CD4-positive, alpha-beta T cell (primary cell): ENCODE data around the gene PIK3IP1. TPM values are rescaled to one million over a fixed set of nuclear protein-coding genes. Genes with fewer than 3 reads are reported as not detected.
A peak's percentile ranks its signal among the peaks of the same experiment; 100 is the strongest.

Source experiments
- ATAC-seq: fragments of 200-7000 bp; cut with Tn5 transposase; one replicate; pipeline ENCODE4 v1.10.0; 2022; ENCODE audit warnings: mild to moderate bottlenecking; ENCODE audit not compliant: poor library complexity
- CTCF ChIA-PET: fragments of 350-600 bp; sonication (Branson Sonifier 250); formaldehyde crosslinking; loops from one replicate; lab custom pipeline; 2021; ENCODE audit warnings: antibody characterized with exemption, inconsistent platforms; lab: Charles Lee
- POLR2A ChIA-PET: fragments of 350-600 bp; sonication (Branson Sonifier 250); formaldehyde crosslinking; loops from one replicate; lab custom pipeline; 2021; ENCODE audit warnings: antibody characterized with exemption, inconsistent platforms; lab: Charles Lee
- DNase-seq, 14 experiments: peaks; one replicate each; pipeline ENCODE4 v3.0.0-alpha.2; 2013 to 2020; ENCODE audit warnings: mixed read lengths in 2 of 14
- H3K27ac ChIP-seq, 2 donors: one replicate each; pipeline versions ENCODE4 v1.5.1 to v1.7.0; 2013; ENCODE audit warnings: low read length in 2 of 2, low read depth in 1 of 2, mild to moderate bottlenecking in 1 of 2
- H3K27me3 ChIP-seq, 2 experiments: 1 replicate in 1 of 2; 2 replicates in 1 of 2; pipeline versions ENCODE4 v1.6.1 to v1.7.0; 2013; ENCODE audit warnings: low read length in 2 of 2, control low read depth in 1 of 2, mild to moderate bottlenecking in 1 of 2, moderate library complexity in 1 of 2; ENCODE audit not compliant: insufficient read depth in 2 of 2, control insufficient read depth in 1 of 2
- H3K36me3 ChIP-seq: one replicate; pipeline ENCODE4 v1.6.1; 2013; ENCODE audit warnings: low read length, control low read depth; ENCODE audit not compliant: insufficient read depth
- H3K4me1 ChIP-seq: one replicate; pipeline ENCODE4 v1.6.1; 2013; ENCODE audit warnings: low read length, control low read depth; ENCODE audit not compliant: insufficient read depth
- H3K4me3 ChIP-seq: one replicate; pipeline ENCODE4 v1.5.1; 2013; ENCODE audit warnings: mild to moderate bottlenecking, low read length, moderate library complexity
- H3K9me3 ChIP-seq, 2 experiments: 1 replicate in 1 of 2; 2 replicates in 1 of 2; pipeline versions ENCODE4 v1.6.1 to v1.7.0; 2013; ENCODE audit warnings: low read length in 2 of 2, mild to moderate bottlenecking in 2 of 2, control low read depth in 1 of 2, moderate library complexity in 1 of 2; ENCODE audit not compliant: control insufficient read depth in 1 of 2, insufficient read depth in 1 of 2
- H3K27ac Mint-ChIP-seq: one replicate; pipeline ENCODE4 v1.8.0; 2020; ENCODE audit warnings: mixed read lengths
- H3K27me3 Mint-ChIP-seq: one replicate; pipeline ENCODE4 v1.8.0; 2021; ENCODE audit warnings: mixed read lengths
- H3K36me3 Mint-ChIP-seq: one replicate; pipeline ENCODE4 v1.8.0; 2021; ENCODE audit warnings: low read depth, mixed read lengths
- H3K4me1 Mint-ChIP-seq: one replicate; pipeline ENCODE4 v1.8.0; 2021; ENCODE audit warnings: low read depth, mixed read lengths
- H3K4me3 Mint-ChIP-seq: one replicate; pipeline ENCODE4 v1.8.0; 2020; ENCODE audit warnings: mild to moderate bottlenecking, mixed read lengths
- H3K9me3 Mint-ChIP-seq: one replicate; pipeline ENCODE4 v1.8.0; 2020; ENCODE audit warnings: mixed read lengths
- intact Hi-C, 2 experiments: fragments of 100-400 bp; cut with DNase I in 1 of 2; cut with micrococcal nuclease in 1 of 2; formaldehyde crosslinking; loops; one replicate each; pipeline versions ENCODE4 v1.15.1 to v1.9.0; 2023 to 2025; cut with DNase I, micrococcal nuclease
- total RNA-seq, 174 experiments: library from RNA in 2 of 174; stranded (reverse) in 2 of 174; gene quantifications; one replicate each; pipeline ENCODE4 v1.2.3 and lab custom pipeline; 2021 to 2026
- TF ChIP-seq, protein P1 (sequence below): fragments of 200-600 bp; IDR thresholded peaks from one replicate; pipeline ENCODE4 v1.8.0; 2022; ENCODE audit warnings: antibody characterized with exemption, mild to moderate bottlenecking

Gene PIK3IP1
- total RNA-seq, 2 experiments from 2014 or later = 1,063 to 1,072 TPM

DNA sequence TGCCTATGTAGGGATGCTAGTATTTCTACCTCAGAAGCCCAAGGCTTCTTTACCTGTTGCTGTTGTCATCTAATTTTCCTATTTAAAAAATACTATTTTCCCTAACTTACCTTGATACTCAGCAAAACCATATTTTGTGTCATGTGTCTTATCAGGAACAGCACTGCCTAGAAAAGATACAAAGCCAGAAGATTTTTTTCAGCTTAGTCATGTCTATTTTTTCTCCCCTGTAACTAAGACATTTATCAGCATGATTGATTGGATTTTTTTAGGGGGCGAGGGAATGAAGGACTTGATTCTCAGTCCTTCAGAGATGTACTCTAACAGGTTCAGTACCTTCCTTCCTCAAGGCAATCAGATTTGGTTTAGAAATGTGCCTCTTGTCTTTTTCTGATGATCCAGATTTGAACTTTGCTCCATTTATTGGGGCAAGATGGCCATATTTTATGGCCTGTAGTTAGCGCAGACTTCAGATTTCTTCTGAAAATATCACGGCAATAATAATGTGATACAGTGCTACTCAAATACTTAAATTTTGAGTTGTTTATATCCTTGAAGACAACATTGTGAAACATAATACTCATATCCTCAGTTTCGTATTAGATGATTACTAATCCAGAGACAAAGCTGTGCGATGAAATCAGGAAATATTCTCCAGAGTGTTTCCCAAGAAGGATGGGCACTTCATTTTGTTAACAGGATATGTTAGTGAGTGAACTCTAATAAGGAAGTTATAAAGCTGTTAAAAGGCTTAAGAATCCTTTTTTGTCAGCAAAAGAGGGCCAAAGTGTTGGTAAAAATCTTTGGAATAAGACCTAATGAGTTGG lies 3.8 kb upstream of the PIK3IP1 start:
- POLR2A ChIA-PET = interaction anchor here (0.7 to 14.2 kb wide), 7 partner anchors 11 to 355 kb away, joined by 3 to 1064 read pairs (median 6); partner anchors contain the start of gene PATZ1
- peak overlapping the region in 1 of 2 donors; percentile 5 for H3K27ac ChIP-seq
- H3K4me1 Mint-ChIP-seq = peaks cover 69% of the 10 kb centered on the region

DNA sequence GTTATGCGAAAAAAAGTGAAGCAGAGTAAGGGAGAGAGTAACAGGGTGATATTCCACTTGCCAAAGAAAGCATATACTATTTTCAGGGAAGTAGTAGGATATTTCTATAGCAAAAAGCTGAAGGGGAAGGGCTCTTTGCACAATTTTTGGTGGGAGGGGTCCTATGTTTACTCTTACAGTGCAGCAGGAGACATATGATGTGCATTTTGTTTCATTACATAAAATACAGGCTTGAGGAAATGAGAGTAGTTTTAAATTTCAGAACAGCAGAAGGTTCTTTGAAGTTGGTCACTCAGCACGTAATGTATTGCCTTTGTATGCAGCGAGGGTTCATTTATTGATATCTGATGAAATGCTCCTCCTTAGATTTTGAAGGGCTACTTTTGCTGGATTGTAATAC lies 3.1 kb upstream of the PIK3IP1 start:
- H3K4me3 Mint-ChIP-seq = peak overlapping the region; percentile 73
- peak overlapping the region; percentile 73 for H3K27ac Mint-ChIP-seq
- no peaks in the 10 kb centered on the region for H3K27me3 Mint-ChIP-seq
- Histone ChIP-seq H3K4me1 (peaks cover 41% of the 10 kb centered on the region), H3K4me3 (peak overlapping the region; percentile 22), H3K27ac (no peak overlapping the region), H3K9me3 (no peaks in the 10 kb centered on the region), H3K27me3 (no peaks in the 10 kb centered on the region), H3K36me3 (peaks cover 2% of the 10 kb centered on the region)
- TF ChIP-seq, protein P1, sequence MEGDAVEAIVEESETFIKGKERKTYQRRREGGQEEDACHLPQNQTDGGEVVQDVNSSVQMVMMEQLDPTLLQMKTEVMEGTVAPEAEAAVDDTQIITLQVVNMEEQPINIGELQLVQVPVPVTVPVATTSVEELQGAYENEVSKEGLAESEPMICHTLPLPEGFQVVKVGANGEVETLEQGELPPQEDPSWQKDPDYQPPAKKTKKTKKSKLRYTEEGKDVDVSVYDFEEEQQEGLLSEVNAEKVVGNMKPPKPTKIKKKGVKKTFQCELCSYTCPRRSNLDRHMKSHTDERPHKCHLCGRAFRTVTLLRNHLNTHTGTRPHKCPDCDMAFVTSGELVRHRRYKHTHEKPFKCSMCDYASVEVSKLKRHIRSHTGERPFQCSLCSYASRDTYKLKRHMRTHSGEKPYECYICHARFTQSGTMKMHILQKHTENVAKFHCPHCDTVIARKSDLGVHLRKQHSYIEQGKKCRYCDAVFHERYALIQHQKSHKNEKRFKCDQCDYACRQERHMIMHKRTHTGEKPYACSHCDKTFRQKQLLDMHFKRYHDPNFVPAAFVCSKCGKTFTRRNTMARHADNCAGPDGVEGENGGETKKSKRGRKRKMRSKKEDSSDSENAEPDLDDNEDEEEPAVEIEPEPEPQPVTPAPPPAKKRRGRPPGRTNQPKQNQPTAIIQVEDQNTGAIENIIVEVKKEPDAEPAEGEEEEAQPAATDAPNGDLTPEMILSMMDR = no peak
- DNase-seq = no peak
- peaks cover 39% of the 10 kb centered on the region for H3K36me3 Mint-ChIP-seq
- peaks cover 67% of the 10 kb centered on the region for H3K4me1 Mint-ChIP-seq
- no peak for ATAC-seq
- ChIA-PET POLR2A (interaction anchor here (0.7 to 14.2 kb wide), 4 partner anchors 18 to 50 kb away, joined by 3 to 1064 read pairs (median 99); partner anchors contain the start of gene PATZ1), CTCF (interaction anchor here (1.2 to 7.2 kb wide), 2 partner anchors 12 to 17 kb away, joined by 3 to 73 read pairs; no protein-coding TSS in a partner anchor)
- no peaks in the 10 kb centered on the region for H3K9me3 Mint-ChIP-seq
- intact Hi-C loops = no loop called here

More for the DNA sequence above, 3.8 kb upstream of the PIK3IP1 start:
- CTCF ChIA-PET = interaction anchor here (1.0 to 7.2 kb wide), 4 partner anchors 12 to 23 kb away, joined by 3 to 73 read pairs (median 9); no protein-coding TSS in a partner anchor
- Mint-ChIP-seq H3K36me3 (peaks cover 32% of the 10 kb centered on the region), H3K27ac (peak overlapping the region; percentile 73), H3K27me3 (no peaks in the 10 kb centered on the region), H3K4me3 (peak overlapping the region; percentile 73), H3K9me3 (no peaks in the 10 kb centered on the region)
- no peaks in the 10 kb centered on the region for H3K27me3 ChIP-seq
- DNase-seq (peak in 1 of 14 experiments; percentile 33), ATAC-seq (no peak)
- peaks cover 41% of the 10 kb centered on the region for H3K4me1 ChIP-seq
- no peaks in the 10 kb centered on the region for H3K9me3 ChIP-seq
- H3K4me3 ChIP-seq = peak overlapping the region; percentile 22
- TF ChIP-seq, protein P1 = no peak
- intact Hi-C loops = no loop called here
- no peaks in the 10 kb centered on the region for H3K36me3 ChIP-seq

GRCh38 chr22:31291481-31292235 lies 630 bp downstream of the PIK3IP1 start:
- intact Hi-C loops = loop anchor here (1.0 to 2.0 kb wide), 5 partner anchors 12 to 79 kb away; partner anchors contain the start of gene LIMK2 (in 1 of the 2)

More at GRCh38 chr22:31291481-31292235, 630 bp downstream of the PIK3IP1 start:
- no peaks in the 10 kb centered on the region for H3K27me3 ChIP-seq
- TF ChIP-seq, protein P1 = no peak
- Mint-ChIP-seq H3K27ac (peak overlapping the region; percentile 98), H3K9me3 (no peaks in the 10 kb centered on the region), H3K36me3 (peaks cover 71% of the 10 kb centered on the region), H3K4me1 (peaks cover 82% of the 10 kb centered on the region), H3K27me3 (no peaks in the 10 kb centered on the region), H3K4me3 (peak overlapping the region; percentile 94)
- ChIA-PET CTCF (interaction anchor here (1.1 to 7.2 kb wide), 10 partner anchors 9 to 657 kb away, joined by 3 to 73 read pairs (median 6); partner anchors contain the start of gene LIMK2), POLR2A (interaction anchor here (0.7 to 14.2 kb wide), 32 partner anchors 9 to 868 kb away, joined by 3 to 1064 read pairs (median 7); partner anchors contain the start of genes DRG1, LIMK2, MORC2 and PATZ1)
- peak overlapping the region; percentile 98 to 100 for H3K27ac ChIP-seq
- H3K36me3 ChIP-seq = peaks cover 35% of the 10 kb centered on the region
- H3K9me3 ChIP-seq = no peaks in the 10 kb centered on the region
- ATAC-seq (no peak), DNase-seq (peak in 5 of 14 experiments; percentile 39 to 51 (median 49))
- H3K4me3 ChIP-seq = peak overlapping the region; percentile 90
- H3K4me1 ChIP-seq = peaks cover 60% of the 10 kb centered on the region
